ENCODE results near the gene HES3.
A peak's percentile ranks its signal among the peaks of the same experiment; 100 is the strongest.
"Not testable (repeated sequence)": the region's sequence is repeated elsewhere in the genome, so short reads cannot be mapped to it uniquely, and the experiment has no call there.

HES3 gene

GRCh38 chr1:6218375-6219164 lies 25.4 kb upstream of the HES3 start:
- DNase-seq (ENCODE audit: insufficient read length, low spot score) (no peak), FAIRE-seq (no peak)

DNA sequence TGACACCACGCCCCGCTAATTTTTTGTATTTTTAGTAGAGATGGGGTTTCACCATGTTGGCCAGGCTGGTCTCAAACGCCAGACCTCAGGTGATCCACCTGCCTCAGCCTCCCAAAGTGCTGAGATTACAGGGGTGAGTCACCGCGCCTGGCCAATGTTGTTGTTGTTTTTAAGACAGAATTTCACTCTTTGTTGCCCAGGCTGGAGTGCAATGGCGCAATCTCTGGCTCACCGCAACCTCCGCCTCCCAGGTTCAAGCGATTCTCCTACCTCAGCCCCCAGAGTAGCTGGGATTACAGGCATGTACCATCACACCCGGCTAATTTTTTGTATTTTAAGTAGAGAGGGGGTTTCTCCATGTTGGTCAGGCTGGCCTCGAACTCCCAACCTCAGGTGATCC lies 24.3 kb upstream of the HES3 start:
- not testable (repeated sequence) for FAIRE-seq; DNase-seq (ENCODE audit: insufficient read length, low spot score)

DNA sequence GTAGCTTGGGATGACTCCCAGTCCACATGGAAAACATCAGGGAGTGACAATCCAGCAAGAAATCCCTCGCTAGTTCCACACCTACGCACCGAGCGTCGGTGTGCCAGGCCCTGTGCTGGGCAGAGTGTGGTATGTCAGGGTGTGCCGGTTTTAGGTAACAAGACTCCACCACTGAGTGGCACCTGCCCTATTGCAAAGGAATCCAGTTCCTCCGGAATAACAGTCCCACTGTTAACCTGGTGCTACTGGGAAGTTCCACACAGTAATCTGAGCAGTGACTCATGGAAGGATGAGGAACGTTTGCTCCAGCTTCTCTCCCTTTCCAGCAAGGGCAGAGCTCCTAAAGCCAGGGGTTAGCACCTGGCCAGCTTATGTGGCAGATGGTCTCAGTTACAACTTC lies 23.7 kb upstream of the HES3 start:
- DNase-seq (ENCODE audit: insufficient read length, low spot score), result no peak

DNA sequence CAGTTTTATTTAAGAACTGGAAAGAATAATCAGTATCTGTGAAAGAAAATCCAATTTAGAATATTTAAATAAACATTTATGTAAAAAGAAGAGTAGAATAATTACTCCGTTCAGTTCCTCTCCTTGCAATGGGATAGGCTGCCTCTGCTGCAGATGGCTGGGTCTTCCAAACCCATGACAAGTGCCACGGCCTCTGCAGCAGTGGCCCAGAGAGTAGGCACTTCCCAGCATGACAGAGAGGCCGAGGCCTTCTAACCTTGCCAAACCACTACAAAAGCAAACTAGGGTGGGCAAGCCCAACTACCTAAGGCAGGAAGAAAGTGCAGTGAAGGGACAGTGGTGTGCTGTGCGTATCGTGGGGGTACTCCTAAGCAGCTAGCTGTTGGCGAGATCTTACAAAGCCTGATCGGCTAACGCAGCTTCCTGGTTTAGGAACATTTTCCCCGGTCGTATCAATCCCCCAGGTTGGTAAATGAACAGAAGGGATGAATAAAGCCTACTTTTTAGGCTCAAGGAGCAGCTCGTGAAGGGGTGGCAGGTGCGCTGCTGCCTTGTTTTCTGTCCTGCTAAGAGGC lies 22.7 kb upstream of the HES3 start:
- FAIRE-seq (no peak), DNase-seq (ENCODE audit: insufficient read length, low spot score) (no peak)

More for the DNA sequence above, 23.7 kb upstream of the HES3 start:
- no peak for FAIRE-seq

- FAIRE-seq (no peak), DNase-seq (ENCODE audit: insufficient read length, low spot score) (no peak)
These were observed 21.3 kb upstream of the HES3 start for GRCh38 chr1:6222636-6223035.

GRCh38 chr1:6223617-6224016 lies 20.4 kb upstream of the HES3 start:
- no peak for FAIRE-seq
- no peak for DNase-seq (ENCODE audit: insufficient read length, low spot score)

GRCh38 chr1:6224718-6225117 lies 19.3 kb upstream of the HES3 start:
- DNase-seq (ENCODE audit: insufficient read length, low spot score), result no peak
- no peak for FAIRE-seq

- DNase-seq (ENCODE audit: insufficient read length, low spot score) (no peak), FAIRE-seq (no peak)
These were observed 18.3 kb upstream of the HES3 start for GRCh38 chr1:6225651-6226050.

DNA sequence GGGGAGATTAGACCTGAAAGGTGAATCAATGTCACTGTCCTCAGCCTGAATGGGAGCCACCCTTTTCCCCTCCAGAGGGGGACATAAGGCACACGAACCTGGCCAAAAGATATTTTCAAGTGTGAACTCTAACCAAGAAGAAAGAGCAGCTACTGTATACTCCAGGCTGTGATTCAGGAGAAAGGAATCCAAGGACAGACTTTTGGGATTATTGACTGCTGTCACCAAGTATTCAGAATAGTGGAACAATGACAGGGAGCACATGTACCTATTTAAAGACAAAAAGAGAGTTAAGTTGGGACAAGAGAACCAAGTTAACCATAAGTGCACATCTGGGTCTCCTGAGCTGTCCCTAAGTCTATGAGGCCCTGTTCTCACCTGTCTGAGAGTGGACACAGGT lies 10.6 kb upstream of the HES3 start:
- no peak for DNase-seq (ENCODE audit: insufficient read length, low spot score)
- no peak for FAIRE-seq

DNA sequence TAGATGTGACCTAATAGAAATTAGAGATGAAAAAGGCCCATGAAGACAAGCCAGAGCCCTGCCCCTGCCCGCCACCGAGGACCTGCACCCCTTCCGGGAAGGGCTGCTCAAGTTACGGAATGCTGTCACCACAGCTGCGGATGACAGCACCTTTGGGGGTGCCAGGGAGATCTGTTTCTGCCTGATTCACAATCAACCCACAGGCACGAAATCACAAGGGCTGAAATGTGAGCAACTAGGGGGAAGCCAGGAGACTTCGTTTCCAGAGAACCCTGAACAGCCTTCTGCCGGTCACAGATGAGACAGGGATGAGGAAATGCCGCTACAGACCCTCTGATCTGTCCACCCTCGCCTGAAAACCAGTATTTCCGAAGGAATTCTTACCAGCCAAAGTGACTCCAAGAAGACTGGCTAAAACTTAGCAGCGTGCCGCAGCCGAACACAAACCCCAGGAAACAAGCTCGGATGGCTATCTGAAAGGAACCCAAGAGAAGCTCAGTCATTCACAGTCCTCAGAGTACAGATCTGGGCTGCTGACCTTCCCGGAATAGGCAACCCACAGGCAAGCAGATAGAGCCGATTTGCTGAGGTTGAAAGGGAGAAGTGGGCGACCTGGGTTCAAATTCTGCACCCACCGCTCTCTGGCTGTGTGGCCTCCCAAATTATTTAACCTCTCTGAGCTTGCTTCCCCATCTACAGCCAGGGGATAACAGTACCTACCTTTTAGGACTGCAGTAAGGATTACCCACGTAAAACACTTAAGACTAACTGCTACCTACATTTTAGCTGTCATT lies 9.3 kb upstream of the HES3 start:
- peak; percentile 71 for FAIRE-seq
- no peak for DNase-seq (ENCODE audit: insufficient read length, low spot score)

GRCh38 chr1:6235296-6235677 lies 8.7 kb upstream of the HES3 start:
- FAIRE-seq, result no peak
- DNase-seq (ENCODE audit: insufficient read length, low spot score), result no peak

- FAIRE-seq, result no peak
- DNase-seq (ENCODE audit: insufficient read length, low spot score), result no peak
These were observed 6.9 kb upstream of the HES3 start for GRCh38 chr1:6237093-6237492.

DNA sequence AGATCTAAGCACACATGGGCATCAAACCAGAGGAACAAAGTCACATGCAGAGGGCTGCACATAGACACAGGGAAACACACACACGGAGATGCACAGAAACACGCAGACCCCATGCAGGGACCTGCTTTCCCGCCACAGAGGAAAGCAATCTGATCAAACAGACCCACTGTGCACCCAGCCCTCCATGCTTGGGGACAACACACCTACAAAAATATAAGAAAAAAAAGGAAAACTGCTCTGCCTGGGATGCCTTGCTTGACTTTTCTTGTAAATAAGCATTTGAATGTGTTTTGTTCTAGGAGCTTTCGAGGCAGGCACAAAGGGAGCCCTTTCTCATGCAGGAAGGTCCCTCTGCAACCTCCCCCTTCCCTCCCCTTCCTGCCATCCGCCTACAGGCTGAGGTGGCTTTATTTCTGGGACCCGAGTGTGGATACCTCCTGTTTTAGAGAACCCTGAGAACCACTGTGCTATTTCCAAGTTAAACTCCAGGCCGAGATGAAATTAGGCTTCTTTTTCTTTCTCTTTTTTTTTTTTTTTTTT lies 4.7 kb upstream of the HES3 start:
- DNase-seq (ENCODE audit: insufficient read length, low spot score) (no peak), FAIRE-seq (no peak)

GRCh38 chr1:6239950-6240768 lies 3.8 kb upstream of the HES3 start:
- DNase-seq (ENCODE audit: insufficient read length, low spot score) (no peak), FAIRE-seq (no peak)

DNA sequence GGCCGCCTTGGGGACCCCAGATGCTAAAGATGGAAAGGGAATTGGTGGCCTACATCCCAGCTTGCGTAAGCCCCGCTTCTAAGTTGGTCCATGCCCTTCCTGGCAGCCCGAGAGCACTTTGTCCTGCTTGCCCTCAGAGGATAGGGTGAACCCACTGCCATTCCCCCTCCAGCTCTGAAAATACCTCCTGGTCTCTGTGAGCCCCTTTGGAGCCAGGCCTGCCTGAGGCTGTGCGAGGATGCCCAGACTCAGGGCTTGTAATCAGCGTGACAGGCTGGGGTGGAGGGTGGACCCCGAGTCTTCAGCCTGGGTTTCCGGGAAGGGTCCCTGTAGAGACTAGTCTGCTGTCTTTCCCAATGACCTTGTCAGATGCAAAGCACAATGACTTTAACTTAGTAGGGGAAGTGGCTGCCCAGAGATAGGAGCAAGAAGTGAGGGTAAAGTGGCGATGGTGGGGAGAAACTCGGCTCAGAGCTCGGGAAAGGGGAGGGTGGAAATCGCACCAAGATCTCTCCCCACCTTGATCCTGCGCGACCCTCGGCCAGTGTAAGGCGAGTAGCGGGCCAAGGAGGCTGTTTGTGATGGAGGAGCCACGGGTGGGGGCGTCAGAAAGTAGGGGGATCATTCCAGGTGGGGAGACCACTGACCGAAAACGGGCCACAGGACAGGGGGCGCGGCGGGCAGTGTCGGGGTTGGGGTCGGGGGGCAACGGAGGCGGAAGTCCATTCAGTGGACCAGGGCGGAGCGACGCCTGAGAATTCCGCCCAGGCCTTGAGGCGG lies 2.7 kb upstream of the HES3 start:
- no peak for FAIRE-seq
- DNase-seq (ENCODE audit: insufficient read length, low spot score), result no peak

- DNase-seq (ENCODE audit: insufficient read length, low spot score) (no peak), FAIRE-seq (no peak)
These were observed 1.9 kb upstream of the HES3 start for GRCh38 chr1:6241887-6242740.

DNA sequence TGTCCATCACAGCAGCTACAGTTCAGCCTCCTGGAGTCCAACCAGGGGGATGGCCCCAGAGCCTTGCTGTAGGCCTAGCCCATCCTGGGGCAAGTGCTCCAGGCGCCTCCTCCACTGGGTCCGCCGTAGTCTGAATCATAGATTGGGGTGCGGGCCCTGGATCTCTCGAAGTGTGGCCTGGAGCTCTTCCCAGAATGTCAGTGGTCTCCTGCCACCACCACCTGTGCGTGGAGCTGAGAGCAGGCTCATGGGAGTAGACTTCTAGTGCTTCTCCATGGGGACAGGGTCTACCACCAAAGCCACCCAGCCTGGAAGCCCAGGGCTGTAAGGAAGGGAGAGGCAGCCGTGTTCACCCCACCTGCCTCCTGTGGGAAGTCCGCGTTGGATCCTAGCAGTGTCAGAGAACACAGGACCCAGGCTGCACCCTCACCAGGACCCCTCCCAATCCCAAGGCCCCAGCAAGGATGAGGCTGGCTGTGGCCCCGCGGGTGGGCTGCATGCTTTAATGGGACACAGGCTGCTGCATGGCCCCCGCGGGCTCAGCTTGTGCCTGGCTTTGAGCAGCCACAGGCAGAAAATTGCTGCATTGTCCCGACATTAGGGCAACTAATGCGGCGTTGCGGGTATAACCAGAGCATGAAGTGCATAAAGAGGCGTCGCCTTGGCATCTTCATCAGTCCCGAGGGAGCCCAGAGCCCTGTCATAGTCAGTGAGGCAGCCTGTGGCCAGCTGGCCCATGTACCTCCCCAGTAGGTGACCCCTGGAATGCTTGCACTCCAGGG lies 735 bp upstream of the HES3 start:
- FAIRE-seq (no peak), DNase-seq (ENCODE audit: insufficient read length, low spot score) (no peak)

GRCh38 chr1:6244401-6245049 lies 546 bp downstream of the HES3 start:
- FAIRE-seq, result no peak
- no peak for DNase-seq (ENCODE audit: insufficient read length, low spot score)
